A549 (cell line): ENCODE measurements around the gene TAF9. TPM values are rescaled to one million over a fixed set of nuclear protein-coding genes. Genes with fewer than 3 reads are reported as not detected.

Experiments
- ATAC-seq, 2 experiments: fragments of 200-7000 bp in 1 of 2; fragments of >200 bp in 1 of 2; cut with Nextera tagmentation in 1 of 2; cut with Tn5 transposase in 1 of 2; 3 replicates each; pipeline versions ENCODE4 v1.8.0 to v1.9.1; 2018 to 2020; ENCODE audit warnings: mild to moderate bottlenecking in 1 of 2, moderate library complexity in 1 of 2
- CTCF ChIA-PET: fragments of 300-600 bp; sonication (Branson Sonifier 250); formaldehyde crosslinking; extraction: SDS; loops from one replicate; lab custom pipeline; 2021; ENCODE audit warnings: antibody characterized with exemption, inconsistent platforms; lab: Yijun Ruan, JAX
- POLR2A ChIA-PET: fragments of 350-600 bp; formaldehyde crosslinking; extraction: SDS; loops from one replicate; lab custom pipeline; 2021; ENCODE audit warnings: antibody characterized with exemption, inconsistent platforms; lab: Yijun Ruan, JAX
- DNase-seq, 2 experiments: peaks; one replicate each; pipeline versions ENCODE4 v3.0.0 to v3.0.0-alpha.2; 2011 to 2016; ENCODE audit warnings: low read depth in 1 of 2, low spot score in 1 of 2
- FAIRE-seq: peaks from 2 replicates; lab custom pipeline; 2011; peaks lifted over from hg19 to GRCh38; lab: Jason Lieb, UNC
- H3K27ac ChIP-seq, 2 experiments: fragments of >200 bp; sonication (Bioruptor Twin); formaldehyde crosslinking; 3 replicates each; pipeline ENCODE4 v1.5.1; 2016 to 2017
- H3K4me1 ChIP-seq: fragments of >200 bp; sonication (Bioruptor Twin); formaldehyde crosslinking; 3 replicates; pipeline ENCODE4 v1.6.1; 2016
- H3K4me2 ChIP-seq: fragments of >200 bp; sonication (Bioruptor Twin); formaldehyde crosslinking; 3 replicates; pipeline ENCODE4 v1.6.1; 2016
- H3K4me3 ChIP-seq: fragments of >200 bp; sonication (Bioruptor Twin); formaldehyde crosslinking; 3 replicates; pipeline ENCODE4 v1.5.1; 2016
- H3K9me3 ChIP-seq: fragments of >200 bp; sonication (Bioruptor Twin); formaldehyde crosslinking; 3 replicates; pipeline ENCODE4 v1.6.1; 2016
- CEBPB ChIP-seq, 2 experiments: fragments of >200 bp in 1 of 2; sonication (Bioruptor Twin) in 1 of 2; formaldehyde crosslinking in 1 of 2; IDR thresholded peaks; 2 replicates each; pipeline ENCODE4 v1.6.1; 2012 to 2016
- CHD2 ChIP-seq: fragments of 150-350 bp; IDR thresholded peaks from 2 replicates; pipeline ENCODE4 v1.6.1; 2014; ENCODE audit warnings: low read length; ENCODE audit not compliant: partially characterized antibody
- EHMT2 ChIP-seq: fragments of 200-600 bp; sonication (generic); IDR thresholded peaks from 2 replicates; pipeline ENCODE4 v1.6.1; 2016; ENCODE audit warnings: antibody characterized with exemption, low read depth, mild to moderate bottlenecking, moderate library complexity
- ESRRA ChIP-seq: fragments of 150-350 bp; IDR thresholded peaks from 2 replicates; pipeline ENCODE4 v1.6.1; 2014; ENCODE audit warnings: mild to moderate bottlenecking, low read length, borderline replicate concordance
- FOSL2 ChIP-seq, 2 experiments: fragments of 450-650 bp in 1 of 2; fragments of >200 bp in 1 of 2; sonication (Bioruptor Twin) in 1 of 2; formaldehyde crosslinking; IDR thresholded peaks; 2 replicates each; pipeline versions ENCODE4 v1.5.0 to v1.6.1; 2016 to 2020; ENCODE audit warnings: mild to moderate bottlenecking in 1 of 2, moderate library complexity in 1 of 2
- GATA3 ChIP-seq: IDR thresholded peaks from 2 replicates; pipeline ENCODE4 v1.6.1; 2012; ENCODE audit warnings: borderline replicate concordance
- HOXA7 ChIP-seq: fragments of 250-450 bp; sonication (Bioruptor Pico); IDR thresholded peaks from 2 replicates; pipeline ENCODE4 v1.5.0; 2020; ENCODE audit warnings: mild to moderate bottlenecking, moderate library complexity
- JUNB ChIP-seq: fragments of >200 bp; sonication (Bioruptor Twin); formaldehyde crosslinking; IDR thresholded peaks from 2 replicates; pipeline ENCODE4 v1.6.1; 2016
- PHF8 ChIP-seq: fragments of 200-600 bp; sonication (generic); IDR thresholded peaks from 2 replicates; pipeline ENCODE4 v1.6.1; 2016; ENCODE audit warnings: low read depth, mild to moderate bottlenecking, antibody characterized with exemption, moderate library complexity, borderline replicate concordance
- RARB ChIP-seq: fragments of 250-450 bp; sonication (Bioruptor Pico); IDR thresholded peaks from 2 replicates; pipeline ENCODE4 v1.8.0; 2021; ENCODE audit warnings: mild to moderate bottlenecking, moderate library complexity
- RCOR1 ChIP-seq: fragments of 150-350 bp; IDR thresholded peaks from 2 replicates; pipeline ENCODE4 v1.6.1; 2014; ENCODE audit warnings: antibody characterized with exemption, low read length, low read depth
- TP53 ChIP-seq: fragments of 250-450 bp; sonication (Bioruptor Pico); IDR thresholded peaks from 2 replicates; pipeline ENCODE4 v1.5.0; 2021; ENCODE audit warnings: mild to moderate bottlenecking, moderate library complexity
- ZC3H11A ChIP-seq: fragments of 450-650 bp; IDR thresholded peaks from 2 replicates; pipeline ENCODE4 v1.6.1; 2014; ENCODE audit warnings: antibody characterized with exemption, mild to moderate bottlenecking
- WGBS: methylation state at CpG from one replicate; pipeline ENCODE4 v1.1.6; 2017; ENCODE audit errors: missing lambda C conversion rate; 5-methylcytosine and 5-hydroxymethylcytosine counted together
- polyA plus RNA-seq, 4 experiments: library from polyadenylated mRNA; depleted of rRNA in 3 of 4; stranded (reverse); fragments of >200 nt; fragmentation: RNase III in 1 of 4; extraction: RNeasy Plus Mini Kit Qiagen cat#74134 plus additional on column Dnase treatment in 1 of 4; gene quantifications; 2 replicates in 3 of 4; 3 replicates in 1 of 4; pipeline ENCODE4 v1.2.3, GENCODE V29; 2011 to 2017
- TF ChIP-seq, protein P1 (sequence below): fragments of 250-450 bp; sonication (Bioruptor Pico); IDR thresholded peaks from 2 replicates; pipeline ENCODE4 v1.5.0; 2020; ENCODE audit warnings: low read depth, mild to moderate bottlenecking, moderate library complexity
- TF ChIP-seq, protein P2 (sequence below): fragments of 450-650 bp; IDR thresholded peaks from 2 replicates; pipeline ENCODE4 v1.6.1; 2014; ENCODE audit warnings: antibody characterized with exemption
- TF ChIP-seq, protein P3 (sequence below): fragments of >200 bp; sonication (Bioruptor Twin); formaldehyde crosslinking; IDR thresholded peaks from 3 replicates; pipeline ENCODE4 v1.6.1; 2016

TAF9 gene
- polyA plus RNA-seq, 2 of the 4 experiments (the other 2 are of a cell fraction): 112 to 269 TPM

DNA sequence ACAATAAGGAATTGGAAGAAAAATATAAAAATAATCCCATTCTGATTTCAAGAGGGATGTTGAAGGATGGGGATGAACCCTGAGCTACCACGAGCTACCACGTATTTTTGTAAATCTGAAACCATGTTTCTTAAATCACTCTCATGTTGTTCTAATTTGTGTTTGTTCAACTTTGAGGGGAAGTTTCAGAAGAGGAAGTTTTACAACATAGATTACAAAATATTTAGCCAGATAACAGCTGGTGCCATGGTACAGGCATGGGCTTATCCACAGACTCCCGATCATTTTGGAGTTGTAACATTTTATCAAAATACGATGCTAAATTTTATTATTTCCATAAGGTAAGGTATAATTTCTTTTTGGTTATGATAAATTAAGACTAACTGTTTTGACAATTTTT, 51.9 kb downstream of the TAF9 start (continued):
- TF ChIP-seq, protein P1, sequence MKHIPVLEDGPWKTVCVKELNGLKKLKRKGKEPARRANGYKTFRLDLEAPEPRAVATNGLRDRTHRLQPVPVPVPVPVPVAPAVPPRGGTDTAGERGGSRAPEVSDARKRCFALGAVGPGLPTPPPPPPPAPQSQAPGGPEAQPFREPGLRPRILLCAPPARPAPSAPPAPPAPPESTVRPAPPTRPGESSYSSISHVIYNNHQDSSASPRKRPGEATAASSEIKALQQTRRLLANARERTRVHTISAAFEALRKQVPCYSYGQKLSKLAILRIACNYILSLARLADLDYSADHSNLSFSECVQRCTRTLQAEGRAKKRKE: no peak
- TF ChIP-seq, protein P2, sequence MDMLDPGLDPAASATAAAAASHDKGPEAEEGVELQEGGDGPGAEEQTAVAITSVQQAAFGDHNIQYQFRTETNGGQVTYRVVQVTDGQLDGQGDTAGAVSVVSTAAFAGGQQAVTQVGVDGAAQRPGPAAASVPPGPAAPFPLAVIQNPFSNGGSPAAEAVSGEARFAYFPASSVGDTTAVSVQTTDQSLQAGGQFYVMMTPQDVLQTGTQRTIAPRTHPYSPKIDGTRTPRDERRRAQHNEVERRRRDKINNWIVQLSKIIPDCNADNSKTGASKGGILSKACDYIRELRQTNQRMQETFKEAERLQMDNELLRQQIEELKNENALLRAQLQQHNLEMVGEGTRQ: no peak
- TF ChIP-seq ESRRA (no peak), EHMT2 (no peak), CHD2 (no peak), FOSL2 (IDR thresholded peaks at IDR 0.05) (no peak), FOSL2 (CRISPR knock-in tag; IDR thresholded peaks at IDR 0.05) (no peak), CEBPB (IDR thresholded peaks at IDR 0.05) (no peak)
- TF ChIP-seq, all 56 proteins: peak for 0

- FAIRE-seq (no peak), DNase-seq (no peak), ATAC-seq (no peak)
- no peak overlapping the region for H3K4me2 ChIP-seq
- ChIA-PET CTCF (interaction anchor here (0.6 to 1.1 kb wide), 3 partner anchors 18 to 104 kb away, joined by 3 read pairs; no protein-coding TSS in a partner anchor), POLR2A (interaction anchor here (0.7 kb wide), 1 partner anchor 15 kb away, joined by 4 read pairs; no protein-coding TSS in a partner anchor)
- H3K9me3 ChIP-seq: no peaks in the 10 kb centered on the region
- H3K4me1 ChIP-seq: no peaks in the 10 kb centered on the region
- WGBS: 90% methylated on average over 1 of the region's 1 CpG
- no peak overlapping the region for H3K27ac ChIP-seq
- TF ChIP-seq RCOR1: no peak
- TF ChIP-seq, protein P2: no peak
- TF ChIP-seq ZC3H11A: no peak
- no peak for TF ChIP-seq RARB (CRISPR knock-in tag)
- no peak for TF ChIP-seq HOXA7
- TF ChIP-seq, protein P1: no peak
- TF ChIP-seq PHF8: no peak
- TF ChIP-seq JUNB: no peak
- no peak for TF ChIP-seq FOSL2 (IDR thresholded peaks at IDR 0.05)
- TF ChIP-seq FOSL2 (CRISPR knock-in tag; IDR thresholded peaks at IDR 0.05): no peak
- TF ChIP-seq TP53: no peak
- no peak for TF ChIP-seq GATA3
- TF ChIP-seq, protein P3, sequence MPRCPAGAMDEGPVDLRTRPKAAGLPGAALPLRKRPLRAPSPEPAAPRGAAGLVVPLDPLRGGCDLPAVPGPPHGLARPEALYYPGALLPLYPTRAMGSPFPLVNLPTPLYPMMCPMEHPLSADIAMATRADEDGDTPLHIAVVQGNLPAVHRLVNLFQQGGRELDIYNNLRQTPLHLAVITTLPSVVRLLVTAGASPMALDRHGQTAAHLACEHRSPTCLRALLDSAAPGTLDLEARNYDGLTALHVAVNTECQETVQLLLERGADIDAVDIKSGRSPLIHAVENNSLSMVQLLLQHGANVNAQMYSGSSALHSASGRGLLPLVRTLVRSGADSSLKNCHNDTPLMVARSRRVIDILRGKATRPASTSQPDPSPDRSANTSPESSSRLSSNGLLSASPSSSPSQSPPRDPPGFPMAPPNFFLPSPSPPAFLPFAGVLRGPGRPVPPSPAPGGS: no peak
- H3K4me3 ChIP-seq: no peak overlapping the region
These were observed 53.3 kb downstream of the TAF9 start for GRCh38 chr5:69315972-69316371.

Other genes starting within 250 kb of the TAF9 start
- gene CCNB1, start 202.4 kb downstream of the TAF9 start, polyA plus RNA-seq (2011; rRNA removed): 196 and 236 TPM in 2 replicates
- 300 to 327 TPM (median 311 TPM) in 3 replicates for gene CCNB1, start 202.4 kb downstream of the TAF9 start, polyA plus RNA-seq (2017; fragmentation: RNase III; extraction: RNeasy Plus Mini Kit Qiagen cat#74134 plus additional on column Dnase treatment)
- 19.0 and 35.2 TPM in 2 replicates for gene CENPH, start 179.9 kb downstream of the TAF9 start, polyA plus RNA-seq (2011; rRNA removed)
- gene CENPH, start 179.9 kb downstream of the TAF9 start, polyA plus RNA-seq (2017; fragmentation: RNase III; extraction: RNeasy Plus Mini Kit Qiagen cat#74134 plus additional on column Dnase treatment): 26.7 to 33.1 TPM (median 26.7 TPM) in 3 replicates
- gene CDK7, start 134.6 kb downstream of the TAF9 start, polyA plus RNA-seq (2011; rRNA removed): 115 and 118 TPM in 2 replicates
- 62.7 to 66.4 TPM (median 63.6 TPM) in 3 replicates for gene CDK7, start 134.6 kb downstream of the TAF9 start, polyA plus RNA-seq (2017; fragmentation: RNase III; extraction: RNeasy Plus Mini Kit Qiagen cat#74134 plus additional on column Dnase treatment)
- 6.6 and 8.8 TPM in 2 replicates for gene CCDC125, start 36.7 kb downstream of the TAF9 start, polyA plus RNA-seq (2011; rRNA removed)
- gene CCDC125, start 36.7 kb downstream of the TAF9 start, polyA plus RNA-seq (2017; fragmentation: RNase III; extraction: RNeasy Plus Mini Kit Qiagen cat#74134 plus additional on column Dnase treatment): 4.7 to 4.9 TPM (median 4.8 TPM) in 3 replicates
- gene AK6, start within 50 bp of the TAF9 start, polyA plus RNA-seq (2011; rRNA removed): 68.8 and 108 TPM in 2 replicates
- gene AK6, start within 50 bp of the TAF9 start, polyA plus RNA-seq (2017; fragmentation: RNase III; extraction: RNeasy Plus Mini Kit Qiagen cat#74134 plus additional on column Dnase treatment): 83.4 to 86.6 TPM (median 85.3 TPM) in 3 replicates
- gene RAD17, start 298 bp upstream of the TAF9 start, polyA plus RNA-seq (2011; rRNA removed): 24.3 TPM in 2 replicates
- 12.8 to 13.3 TPM (median 13.2 TPM) in 3 replicates for gene RAD17, start 298 bp upstream of the TAF9 start, polyA plus RNA-seq (2017; fragmentation: RNase III; extraction: RNeasy Plus Mini Kit Qiagen cat#74134 plus additional on column Dnase treatment)
- gene MARVELD2, start 45.6 kb upstream of the TAF9 start, polyA plus RNA-seq (2011; rRNA removed): 9.3 and 10.2 TPM in 2 replicates
- 2.3 to 2.9 TPM (median 2.3 TPM) in 3 replicates for gene MARVELD2, start 45.6 kb upstream of the TAF9 start, polyA plus RNA-seq (2017; fragmentation: RNase III; extraction: RNeasy Plus Mini Kit Qiagen cat#74134 plus additional on column Dnase treatment)
- 49.8 and 54.1 TPM in 2 replicates for gene OCLN, start 123.3 kb upstream of the TAF9 start, polyA plus RNA-seq (2011; rRNA removed)
- 10.7 to 12.7 TPM (median 11.4 TPM) in 3 replicates for gene OCLN, start 123.3 kb upstream of the TAF9 start, polyA plus RNA-seq (2017; fragmentation: RNase III; extraction: RNeasy Plus Mini Kit Qiagen cat#74134 plus additional on column Dnase treatment)
- 55.8 and 62.6 TPM in 2 replicates for gene GTF2H2C, start 190.7 kb upstream of the TAF9 start, polyA plus RNA-seq (2011; rRNA removed)
- gene GTF2H2C, start 190.7 kb upstream of the TAF9 start, polyA plus RNA-seq (2017; fragmentation: RNase III; extraction: RNeasy Plus Mini Kit Qiagen cat#74134 plus additional on column Dnase treatment): 45.8 to 51.5 TPM (median 46.8 TPM) in 3 replicates